WERI-Rb-1 (cell line): ENCODE measurements around the gene RAB11FIP5.
A peak's percentile ranks its signal among the peaks of the same experiment; 100 is the strongest.

Experiments
- DNase-seq: peaks from one replicate; pipeline ENCODE4 v3.0.0-alpha.2; 2020
- H3K27ac ChIP-seq: fragments of 250-450 bp; sonication (Bioruptor Pico); 2 replicates; pipeline ENCODE4 v1.5.1; 2020; ENCODE audit warnings: mild to moderate bottlenecking, moderate library complexity
- H3K27me3 ChIP-seq: fragments of 250-450 bp; sonication (Bioruptor Pico); 2 replicates; pipeline ENCODE4 v1.5.1; 2021; ENCODE audit warnings: mild to moderate bottlenecking, low read depth, moderate library complexity; ENCODE audit not compliant: insufficient read depth, severe bottlenecking
- H3K36me3 ChIP-seq: fragments of 250-450 bp; sonication (Bioruptor Pico); 2 replicates; pipeline ENCODE4 v1.5.1; 2020; ENCODE audit warnings: mild to moderate bottlenecking, moderate library complexity
- H3K4me3 ChIP-seq: 2 replicates; pipeline ENCODE4 v1.5.1; 2011; ENCODE audit warnings: low read depth, mild to moderate bottlenecking, control low read depth, low read length
- H3K9me3 ChIP-seq: fragments of 250-450 bp; sonication (Bioruptor Pico); 2 replicates; pipeline ENCODE4 v1.5.1; 2021; ENCODE audit warnings: mild to moderate bottlenecking, moderate library complexity; ENCODE audit not compliant: severe bottlenecking
- TF ChIP-seq, protein P1 (sequence below): IDR thresholded peaks from 2 replicates; pipeline ENCODE4 v1.5.1; 2011; ENCODE audit warnings: low read depth, mild to moderate bottlenecking, control low read depth, inconsistent platforms, low read length

Gene RAB11FIP5

DNA sequence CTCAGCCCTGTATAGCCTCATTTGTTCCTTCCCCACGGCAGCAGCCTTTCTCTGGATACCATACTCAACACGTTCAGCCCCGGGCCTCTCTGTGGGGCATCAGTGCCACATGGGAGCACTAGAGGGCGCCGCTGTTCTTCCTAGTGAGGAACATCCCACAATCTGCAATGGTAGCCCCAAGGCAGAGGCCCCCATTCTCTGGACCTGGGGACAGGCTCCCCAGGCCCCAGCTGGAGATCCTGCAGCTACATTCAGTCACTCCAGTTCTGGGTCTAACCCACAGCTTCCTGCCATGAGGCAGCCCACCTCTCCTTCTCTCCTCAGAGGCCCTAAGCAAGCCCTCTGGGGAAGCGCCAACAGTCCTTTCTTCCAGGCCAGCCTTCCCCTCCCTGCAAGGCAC lies 27.1 kb downstream of the RAB11FIP5 start:
- peak; percentile 92 for DNase-seq
- Histone ChIP-seq H3K4me3 (no peak overlapping the region), H3K9me3 (no peaks in the 10 kb centered on the region), H3K27ac (no peak overlapping the region; the same call in 1 of the 2 replicates), H3K36me3 (peaks cover 46% of the 10 kb centered on the region), H3K27me3 (no peaks in the 10 kb centered on the region)
- TF ChIP-seq, protein P1, sequence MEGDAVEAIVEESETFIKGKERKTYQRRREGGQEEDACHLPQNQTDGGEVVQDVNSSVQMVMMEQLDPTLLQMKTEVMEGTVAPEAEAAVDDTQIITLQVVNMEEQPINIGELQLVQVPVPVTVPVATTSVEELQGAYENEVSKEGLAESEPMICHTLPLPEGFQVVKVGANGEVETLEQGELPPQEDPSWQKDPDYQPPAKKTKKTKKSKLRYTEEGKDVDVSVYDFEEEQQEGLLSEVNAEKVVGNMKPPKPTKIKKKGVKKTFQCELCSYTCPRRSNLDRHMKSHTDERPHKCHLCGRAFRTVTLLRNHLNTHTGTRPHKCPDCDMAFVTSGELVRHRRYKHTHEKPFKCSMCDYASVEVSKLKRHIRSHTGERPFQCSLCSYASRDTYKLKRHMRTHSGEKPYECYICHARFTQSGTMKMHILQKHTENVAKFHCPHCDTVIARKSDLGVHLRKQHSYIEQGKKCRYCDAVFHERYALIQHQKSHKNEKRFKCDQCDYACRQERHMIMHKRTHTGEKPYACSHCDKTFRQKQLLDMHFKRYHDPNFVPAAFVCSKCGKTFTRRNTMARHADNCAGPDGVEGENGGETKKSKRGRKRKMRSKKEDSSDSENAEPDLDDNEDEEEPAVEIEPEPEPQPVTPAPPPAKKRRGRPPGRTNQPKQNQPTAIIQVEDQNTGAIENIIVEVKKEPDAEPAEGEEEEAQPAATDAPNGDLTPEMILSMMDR, result peak; percentile 97

DNA sequence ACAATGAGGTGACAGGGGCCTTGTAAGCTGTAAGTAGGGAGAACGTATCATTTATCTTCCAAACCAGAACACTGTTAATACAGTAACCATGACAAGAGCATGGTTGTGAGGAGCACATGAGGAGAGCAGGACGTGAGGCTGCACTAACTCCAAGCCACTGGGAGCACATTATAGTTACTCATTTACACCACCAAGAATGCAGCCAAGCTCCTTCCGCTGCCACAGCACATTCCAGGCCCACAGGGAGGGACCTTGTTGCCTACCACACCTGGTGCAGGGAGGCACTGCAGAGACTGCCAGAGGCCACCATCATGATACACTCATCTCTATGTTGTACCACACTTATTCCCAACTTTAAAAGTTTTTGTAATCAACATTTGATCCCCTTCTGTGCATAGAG lies 27.8 kb downstream of the RAB11FIP5 start:
- Histone ChIP-seq H3K9me3 (no peaks in the 10 kb centered on the region), H3K27me3 (no peaks in the 10 kb centered on the region), H3K36me3 (peaks cover 54% of the 10 kb centered on the region), H3K4me3 (no peak overlapping the region), H3K27ac (no peak overlapping the region)
- DNase-seq, result no peak
- TF ChIP-seq, protein P1, result no peak

DNA sequence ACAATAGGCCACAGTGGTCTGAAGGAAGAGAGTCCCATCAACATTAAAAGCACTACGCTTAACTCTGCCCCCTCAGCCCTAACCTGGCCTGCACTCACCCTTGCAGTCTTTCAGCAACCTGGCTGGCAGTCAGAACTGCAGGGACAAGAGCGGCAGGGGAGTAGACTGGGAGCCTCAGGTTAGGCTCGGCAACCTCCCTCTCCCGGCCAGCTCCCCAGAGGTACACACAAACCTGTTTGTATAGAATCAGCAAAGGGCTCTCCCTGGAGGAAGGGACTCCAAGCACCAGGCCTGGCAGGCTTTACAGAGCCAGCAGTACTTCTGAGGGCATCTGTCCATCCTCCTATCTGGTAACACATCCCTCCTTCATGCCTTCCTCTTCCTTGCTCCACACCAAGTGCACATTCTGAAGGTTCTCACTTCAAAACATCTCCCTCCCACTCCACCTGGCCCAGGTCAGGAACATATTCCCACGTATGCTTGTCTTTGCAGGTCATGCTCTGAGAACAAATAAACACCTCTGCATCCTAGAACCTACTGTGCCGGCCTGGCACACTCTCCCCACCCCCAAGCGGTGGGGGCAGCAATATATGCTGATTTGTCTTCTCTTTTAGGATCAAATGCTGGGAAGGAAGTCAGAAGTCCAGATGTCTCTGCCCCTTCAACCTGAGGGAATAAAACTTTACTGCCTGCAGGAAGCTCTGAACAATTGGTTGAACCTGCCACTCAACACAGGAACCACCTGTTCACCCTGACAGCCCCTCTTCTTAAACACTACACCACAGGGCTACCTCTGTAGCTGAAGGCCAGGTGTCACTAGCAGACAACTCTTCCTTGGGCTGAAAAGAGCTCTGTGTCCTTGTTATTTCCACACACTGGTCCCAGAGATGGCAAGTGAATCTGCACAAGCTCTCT lies 28.6 kb downstream of the RAB11FIP5 start:
- H3K36me3 ChIP-seq, result peaks cover 56% of the 10 kb centered on the region
- H3K27ac ChIP-seq, result no peak overlapping the region
- H3K27me3 ChIP-seq, result no peaks in the 10 kb centered on the region
- TF ChIP-seq, protein P1, result no peak
- H3K9me3 ChIP-seq, result no peaks in the 10 kb centered on the region
- H3K4me3 ChIP-seq, result no peak overlapping the region
- no peak for DNase-seq

DNA sequence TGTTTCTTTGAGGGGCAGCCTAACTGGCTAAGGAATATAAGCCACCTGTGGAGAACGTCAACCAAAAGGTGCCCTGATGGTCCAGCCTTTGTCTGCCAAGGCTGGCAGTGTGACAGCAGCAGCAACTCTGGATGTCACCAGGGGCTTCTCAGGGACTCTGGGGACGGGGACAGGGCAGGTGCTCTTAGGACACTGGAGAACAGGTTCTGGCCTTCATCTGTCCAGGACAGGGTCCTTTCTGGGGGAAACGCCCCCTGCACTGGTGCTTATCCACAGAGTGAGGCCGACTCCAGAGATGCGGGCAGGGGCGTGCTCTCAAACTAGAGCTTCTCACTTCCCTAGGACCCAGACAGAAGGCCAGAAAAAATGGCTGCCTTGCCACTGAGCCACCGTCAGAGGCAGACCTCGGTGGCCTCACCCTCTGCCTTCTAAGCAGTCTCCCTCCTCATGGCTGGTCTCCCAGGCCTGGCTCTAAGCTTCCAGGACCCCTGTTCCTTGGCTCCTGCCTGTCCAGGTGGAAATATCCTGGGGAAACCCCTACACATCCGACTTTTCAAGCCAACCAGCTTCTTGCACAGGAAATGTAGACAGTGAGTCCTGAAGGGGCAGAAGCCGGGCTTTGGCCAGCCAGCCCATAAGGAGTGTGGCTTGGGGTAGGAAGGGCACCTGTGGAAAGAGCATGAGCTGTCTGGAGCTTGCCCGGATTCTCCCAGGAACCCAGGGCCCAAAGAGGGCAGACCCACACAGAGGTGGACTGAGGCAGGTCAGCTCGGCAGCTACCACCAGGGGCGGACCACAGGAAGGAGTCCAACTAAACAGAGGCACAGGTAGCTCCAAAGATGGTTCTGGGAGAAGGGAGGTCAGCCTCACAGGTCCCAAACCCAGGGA lies 30.0 kb downstream of the RAB11FIP5 start:
- no peaks in the 10 kb centered on the region for H3K27me3 ChIP-seq
- TF ChIP-seq, protein P1, result no peak
- no peaks in the 10 kb centered on the region for H3K9me3 ChIP-seq
- H3K4me3 ChIP-seq, result no peak overlapping the region
- no peak for DNase-seq
- H3K36me3 ChIP-seq, result peaks cover 51% of the 10 kb centered on the region
- H3K27ac ChIP-seq, result no peak overlapping the region

DNA sequence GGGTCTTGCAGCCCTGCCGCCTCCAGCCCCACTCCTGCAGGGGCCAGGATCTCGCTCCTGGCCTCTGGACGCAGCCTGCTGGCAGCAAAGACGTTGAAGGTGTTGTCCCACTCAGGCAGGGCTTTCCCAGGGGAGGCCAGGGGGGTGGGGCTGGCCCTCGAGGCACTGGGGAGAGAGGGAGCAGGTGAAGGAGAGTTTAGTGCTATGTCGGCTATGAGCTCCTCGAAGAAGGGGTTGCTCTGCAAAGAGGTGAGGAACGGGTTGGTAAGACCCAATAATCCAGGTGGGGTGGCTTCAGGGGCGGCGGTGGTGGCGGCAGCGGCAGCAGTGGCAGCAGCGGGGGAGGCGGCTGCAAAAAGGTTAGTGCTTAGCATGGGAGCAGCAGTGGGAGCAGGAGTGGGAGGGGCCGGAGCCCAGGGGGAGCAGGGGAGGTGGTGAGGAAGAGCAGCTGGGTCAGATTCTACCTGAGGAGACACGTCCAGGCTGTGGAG lies 31.5 kb downstream of the RAB11FIP5 start:
- Histone ChIP-seq H3K9me3 (no peaks in the 10 kb centered on the region), H3K27ac (no peak overlapping the region), H3K36me3 (peaks cover 40% of the 10 kb centered on the region), H3K27me3 (no peaks in the 10 kb centered on the region), H3K4me3 (no peak overlapping the region)
- TF ChIP-seq, protein P1, result no peak
- DNase-seq, result peak; percentile 44
